ENCODE measurements around the gene OTULIN.

- TF ChIP-seq CTCF (IDR thresholded peaks at IDR 0.05; ENCODE audit: low read depth, low read length) (no peak), MYC (IDR thresholded peaks at IDR 0.05; ENCODE audit: low read depth, low read length) (no peak), POLR2A (IDR thresholded peaks at IDR 0.05; ENCODE audit: extremely low read depth, insufficient read length) (no peak)
Measured at GRCh38 chr5:14668181-14668591, 3.7 kb downstream of the OTULIN start.
